ENCODE measurements around the gene TXNIP. TPM values are rescaled to one million over a fixed set of nuclear protein-coding genes. Genes with fewer than 3 reads are reported as not detected.
A peak's percentile ranks its signal among the peaks of the same experiment; 100 is the strongest.

TXNIP gene
- total and polyA plus RNA-seq, 2 donors (not counting 1 experiment from before 2014, with no cell fraction given): 542 to 1,651 TPM

DNA sequence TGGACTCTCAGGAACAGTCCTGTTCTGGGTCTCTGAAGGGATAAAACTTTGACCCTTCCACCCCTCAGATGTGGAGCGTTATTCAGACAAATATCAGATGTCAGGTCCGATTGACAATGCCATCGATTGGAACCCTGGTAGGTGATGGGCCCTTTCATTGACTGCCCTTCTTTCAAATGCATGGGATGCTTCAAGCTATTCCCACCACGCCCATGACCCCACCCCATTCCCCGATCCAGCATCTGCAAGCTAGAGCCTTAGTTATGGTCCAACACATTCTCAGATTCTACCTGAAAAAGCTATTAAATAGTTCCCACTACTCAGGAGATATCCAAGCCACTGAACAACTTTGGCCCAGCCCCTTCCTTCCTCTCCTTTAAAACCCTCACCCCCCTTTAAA is 19.4 kb downstream of the TXNIP start:
- no peak overlapping the region for H3K27ac Mint-ChIP-seq

DNA sequence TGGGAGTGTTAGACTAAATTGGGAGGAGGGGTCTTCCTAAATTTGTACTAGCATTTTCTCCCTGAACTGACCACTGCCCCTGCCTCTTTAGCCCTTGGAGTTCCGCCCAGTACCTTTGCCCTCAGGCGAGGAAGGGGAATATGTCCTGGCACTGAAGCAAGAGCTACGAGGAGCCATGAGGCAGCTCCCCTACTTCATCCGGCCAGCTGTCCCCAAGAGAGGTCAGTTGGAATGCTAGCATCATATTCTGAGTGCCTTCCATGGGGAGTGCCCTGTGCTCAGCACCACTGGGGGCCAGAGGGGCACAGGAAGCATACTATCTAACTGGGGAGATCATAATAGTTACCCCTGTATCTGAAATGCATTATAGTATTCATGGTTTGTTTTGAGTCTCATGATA is 21.2 kb downstream of the TXNIP start:
- POLR2A ChIA-PET: no interaction called here
- Histone ChIP-seq H3K4me2 (replicated peaks; ENCODE audit: low read depth, low read length, poor library complexity, severe bottlenecking) (no peak overlapping the region), H3K27ac (ENCODE audit: low read length in 2 of 2) (no peak overlapping the region), H2AFZ (ENCODE audit: insufficient read depth, low read depth, low read length, poor library complexity, severe bottlenecking) (no peak overlapping the region), H3K4me3 (ENCODE audit: control extremely low read depth in 1 of 5, extremely low read depth in 1 of 5, insufficient read depth in 1 of 5, low read depth in 2 of 5, low read length in 4 of 5) (no peak overlapping the region), H3K9ac (ENCODE audit: low read length) (no peak overlapping the region), H3K27me3 (replicated peaks in 1 of 4; ENCODE audit: control extremely low read depth in 1 of 4, control insufficient read depth in 3 of 4, insufficient read depth in 4 of 4, low read length in 3 of 4) (no peaks in the 10 kb centered on the region), H4K20me1 (ENCODE audit: control insufficient read depth, insufficient read depth, low read length, poor library complexity, severe bottlenecking) (no peaks in the 10 kb centered on the region), H3K36me3 (replicated peaks in 1 of 2; ENCODE audit: control extremely low read depth in 1 of 2, control insufficient read depth in 1 of 2, extremely low read depth in 1 of 2, insufficient read depth in 2 of 2, low read length in 1 of 2) (peaks cover 0 to 7% of the 10 kb centered on the region in 2 experiments), H3K4me1 (ENCODE audit: control insufficient read depth in 2 of 2, insufficient read depth in 2 of 2, low read length in 2 of 2) (peaks cover 31 to 32% of the 10 kb centered on the region in 2 donors), H3K79me2 (ENCODE audit: control insufficient read depth, insufficient read depth, low read length) (peaks cover 39% of the 10 kb centered on the region), H3K9me3 (ENCODE audit: control extremely low read depth in 1 of 3, control insufficient read depth in 2 of 3, insufficient read depth in 1 of 3, low read length in 2 of 3) (no peaks in the 10 kb centered on the region)
- WGBS (ENCODE audit: insufficient coverage): 98% methylated on average over 4 of the region's 4 CpGs
- TF ChIP-seq, protein P1, sequence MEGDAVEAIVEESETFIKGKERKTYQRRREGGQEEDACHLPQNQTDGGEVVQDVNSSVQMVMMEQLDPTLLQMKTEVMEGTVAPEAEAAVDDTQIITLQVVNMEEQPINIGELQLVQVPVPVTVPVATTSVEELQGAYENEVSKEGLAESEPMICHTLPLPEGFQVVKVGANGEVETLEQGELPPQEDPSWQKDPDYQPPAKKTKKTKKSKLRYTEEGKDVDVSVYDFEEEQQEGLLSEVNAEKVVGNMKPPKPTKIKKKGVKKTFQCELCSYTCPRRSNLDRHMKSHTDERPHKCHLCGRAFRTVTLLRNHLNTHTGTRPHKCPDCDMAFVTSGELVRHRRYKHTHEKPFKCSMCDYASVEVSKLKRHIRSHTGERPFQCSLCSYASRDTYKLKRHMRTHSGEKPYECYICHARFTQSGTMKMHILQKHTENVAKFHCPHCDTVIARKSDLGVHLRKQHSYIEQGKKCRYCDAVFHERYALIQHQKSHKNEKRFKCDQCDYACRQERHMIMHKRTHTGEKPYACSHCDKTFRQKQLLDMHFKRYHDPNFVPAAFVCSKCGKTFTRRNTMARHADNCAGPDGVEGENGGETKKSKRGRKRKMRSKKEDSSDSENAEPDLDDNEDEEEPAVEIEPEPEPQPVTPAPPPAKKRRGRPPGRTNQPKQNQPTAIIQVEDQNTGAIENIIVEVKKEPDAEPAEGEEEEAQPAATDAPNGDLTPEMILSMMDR (IDR thresholded peaks at IDR 0.05): no peak
- no peak for TF ChIP-seq EZH2 (IDR thresholded peaks at IDR 0.05; ENCODE audit: borderline replicate concordance, insufficient read depth, low read depth, low read length, poor library complexity, severe bottlenecking)
- no peak overlapping the region for H3K27ac Mint-ChIP-seq
- CTCF ChIA-PET: interaction anchor here (0.9 to 7.1 kb wide), 3 partner anchors 33 to 129 kb away, joined by 3 to 68 read pairs (median 4); partner anchors contain the start of gene NUDT17
- ATAC-seq (ENCODE audit: low read depth) (no peak), DNase-seq (no peak)
- intact Hi-C loops (cut with micrococcal nuclease): no loop called here
- peaks cover 2% of the 10 kb centered on the region for H3K4me1 Mint-ChIP-seq
- no peaks in the 10 kb centered on the region for H3K27me3 Mint-ChIP-seq
- H3K9me3 Mint-ChIP-seq (ENCODE audit: insufficient read depth): no peaks in the 10 kb centered on the region
- H3K4me3 Mint-ChIP-seq: no peak overlapping the region

More for the DNA sequence above, 19.4 kb downstream of the TXNIP start:
- ChIA-PET CTCF (interaction anchor here (0.9 to 9.5 kb wide), 22 partner anchors 8 to 131 kb away, joined by 3 to 361 read pairs (median 7); partner anchors contain the start of genes ANKRD34A, LIX1L, NUDT17 and PIAS3), POLR2A (interaction anchor here (0.6 to 4.7 kb wide), 6 partner anchors 12 to 45 kb away, joined by 3 to 131 read pairs (median 8); partner anchors contain the start of genes ANKRD34A, LIX1L, POLR3GL and TXNIP)
- ATAC-seq (ENCODE audit: low read depth): no peak
- H3K9me3 ChIP-seq (ENCODE audit: control extremely low read depth in 1 of 3, control insufficient read depth in 2 of 3, insufficient read depth in 1 of 3, low read length in 2 of 3): no peaks in the 10 kb centered on the region
- no peaks in the 10 kb centered on the region for H3K27me3 Mint-ChIP-seq
- H4K20me1 ChIP-seq (ENCODE audit: control insufficient read depth, insufficient read depth, low read length, poor library complexity, severe bottlenecking): no peaks in the 10 kb centered on the region
- peaks cover 49 to 50% of the 10 kb centered on the region in 2 donors for H3K4me1 ChIP-seq (ENCODE audit: control insufficient read depth in 2 of 2, insufficient read depth in 2 of 2, low read length in 2 of 2)
- H3K9ac ChIP-seq (ENCODE audit: low read length): no peak overlapping the region
- no peak for TF ChIP-seq EZH2 (IDR thresholded peaks at IDR 0.05; ENCODE audit: borderline replicate concordance, insufficient read depth, low read depth, low read length, poor library complexity, severe bottlenecking)
- TF ChIP-seq, protein P1 (IDR thresholded peaks at IDR 0.05): no peak
- no peaks in the 10 kb centered on the region for H3K27me3 ChIP-seq (replicated peaks in 1 of 4; ENCODE audit: control extremely low read depth in 1 of 4, control insufficient read depth in 3 of 4, insufficient read depth in 4 of 4, low read length in 3 of 4)
- peaks cover 0 to 7% of the 10 kb centered on the region in 2 experiments for H3K36me3 ChIP-seq (replicated peaks in 1 of 2; ENCODE audit: control extremely low read depth in 1 of 2, control insufficient read depth in 1 of 2, extremely low read depth in 1 of 2, insufficient read depth in 2 of 2, low read length in 1 of 2)
- WGBS (ENCODE audit: insufficient coverage): 97% methylated on average over 5 of the region's 5 CpGs
- no peak for DNase-seq
- H3K4me2 ChIP-seq (replicated peaks; ENCODE audit: low read depth, low read length, poor library complexity, severe bottlenecking): peak overlapping the region; percentile 75
- peak overlapping the region; percentile 60 for H2AFZ ChIP-seq (ENCODE audit: insufficient read depth, low read depth, low read length, poor library complexity, severe bottlenecking)
- peaks cover 9% of the 10 kb centered on the region for H3K4me1 Mint-ChIP-seq
- no peak overlapping the region for H3K4me3 ChIP-seq (ENCODE audit: control extremely low read depth in 1 of 5, extremely low read depth in 1 of 5, insufficient read depth in 1 of 5, low read depth in 2 of 5, low read length in 4 of 5)
- H3K9me3 Mint-ChIP-seq (ENCODE audit: insufficient read depth): no peaks in the 10 kb centered on the region
- no peak overlapping the region for H3K4me3 Mint-ChIP-seq
- H3K27ac ChIP-seq (ENCODE audit: low read length in 2 of 2): peak overlapping the region; percentile 96 to 97
- intact Hi-C loops (cut with micrococcal nuclease): loop anchor here (1.0 kb wide), 4 partner anchors 30 to 132 kb away; partner anchors contain the start of gene NUDT17
- H3K79me2 ChIP-seq (ENCODE audit: control insufficient read depth, insufficient read depth, low read length): peaks cover 35% of the 10 kb centered on the region

Measured in B cell (primary cell).